GM12864 (cell line): ENCODE measurements around the gene RAB39A.
A peak's percentile ranks its signal among the peaks of the same experiment; 100 is the strongest.

ENCODE experiments used
- DNase-seq: peaks from one replicate; pipeline ENCODE4 v3.0.0-alpha.2; 2011; ENCODE audit warnings: low read depth
- H3K4me3 ChIP-seq: 2 replicates; pipeline ENCODE4 v1.5.1; 2011; ENCODE audit warnings: mild to moderate bottlenecking, low read depth, low read length, control low read depth
- CTCF ChIP-seq: IDR thresholded peaks from 2 replicates; pipeline ENCODE4 v1.5.1; 2011; ENCODE audit warnings: low read depth, mild to moderate bottlenecking, moderate library complexity, low read length, control low read depth, inconsistent platforms; ENCODE audit errors: missing control alignments

Gene RAB39A

GRCh38 chr11:107991868-107992414, 63.7 kb downstream of the RAB39A start:
- no peak for DNase-seq
- H3K4me3 ChIP-seq = no peak overlapping the region
- no peak for TF ChIP-seq CTCF

DNA sequence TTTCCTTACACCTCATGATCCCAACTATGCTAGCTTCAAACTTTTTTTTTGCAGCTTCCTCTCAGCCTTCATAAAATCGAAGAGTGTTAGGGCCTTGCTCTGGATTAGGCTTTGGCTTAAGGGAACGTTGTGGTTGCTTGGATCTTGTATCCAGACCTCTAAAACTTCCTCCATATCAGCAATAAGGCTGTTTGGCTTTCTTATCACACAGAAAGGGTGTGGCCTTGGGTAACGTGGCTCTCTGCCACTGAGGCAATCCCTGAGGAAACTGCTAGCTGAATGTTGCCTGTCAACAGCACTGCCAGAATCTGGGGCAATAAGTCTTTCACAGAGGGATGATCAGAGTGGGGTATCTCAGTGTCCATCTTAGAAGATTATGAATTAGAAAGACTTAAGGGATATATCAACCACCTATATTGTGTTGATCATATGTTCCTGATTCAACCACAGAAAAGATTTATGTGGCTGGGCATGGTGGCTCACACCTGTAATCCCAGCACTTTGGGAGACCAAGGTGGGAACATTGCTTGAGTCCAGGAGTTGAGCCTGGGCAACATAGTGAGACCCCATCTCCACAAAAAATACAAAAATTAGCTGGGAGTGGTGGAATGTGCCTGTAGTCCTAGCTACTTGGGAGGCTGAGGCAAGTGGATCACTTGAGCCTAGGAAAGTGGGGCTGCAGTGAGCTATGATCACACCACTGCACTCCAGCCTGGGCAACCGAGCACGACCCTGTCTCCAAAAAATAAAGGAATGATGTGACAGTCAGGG, 67.9 kb downstream of the RAB39A start:
- H3K4me3 ChIP-seq = no peak overlapping the region
- no peak for TF ChIP-seq CTCF
- no peak for DNase-seq

DNA sequence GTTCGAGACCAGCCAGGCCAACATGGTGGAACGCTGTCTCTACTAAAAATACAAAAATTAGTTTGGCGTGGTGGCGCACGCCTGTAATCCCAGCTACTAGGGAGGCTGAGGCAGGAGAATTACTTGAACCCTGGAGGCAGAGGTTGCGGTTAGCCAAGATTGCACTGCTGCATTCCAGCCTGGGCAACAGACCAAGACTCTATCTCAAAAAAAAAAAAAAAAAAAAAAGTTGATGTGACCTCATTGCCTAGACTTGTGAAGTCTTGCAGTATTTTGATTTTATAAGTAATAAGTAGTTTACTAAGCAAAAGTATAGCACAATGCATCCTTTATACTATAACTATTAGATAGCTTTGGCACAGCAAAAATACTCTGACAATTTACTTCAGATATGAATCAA, 70.5 kb downstream of the RAB39A start:
- no peak for DNase-seq
- no peak for TF ChIP-seq CTCF
- no peak overlapping the region for H3K4me3 ChIP-seq

DNA sequence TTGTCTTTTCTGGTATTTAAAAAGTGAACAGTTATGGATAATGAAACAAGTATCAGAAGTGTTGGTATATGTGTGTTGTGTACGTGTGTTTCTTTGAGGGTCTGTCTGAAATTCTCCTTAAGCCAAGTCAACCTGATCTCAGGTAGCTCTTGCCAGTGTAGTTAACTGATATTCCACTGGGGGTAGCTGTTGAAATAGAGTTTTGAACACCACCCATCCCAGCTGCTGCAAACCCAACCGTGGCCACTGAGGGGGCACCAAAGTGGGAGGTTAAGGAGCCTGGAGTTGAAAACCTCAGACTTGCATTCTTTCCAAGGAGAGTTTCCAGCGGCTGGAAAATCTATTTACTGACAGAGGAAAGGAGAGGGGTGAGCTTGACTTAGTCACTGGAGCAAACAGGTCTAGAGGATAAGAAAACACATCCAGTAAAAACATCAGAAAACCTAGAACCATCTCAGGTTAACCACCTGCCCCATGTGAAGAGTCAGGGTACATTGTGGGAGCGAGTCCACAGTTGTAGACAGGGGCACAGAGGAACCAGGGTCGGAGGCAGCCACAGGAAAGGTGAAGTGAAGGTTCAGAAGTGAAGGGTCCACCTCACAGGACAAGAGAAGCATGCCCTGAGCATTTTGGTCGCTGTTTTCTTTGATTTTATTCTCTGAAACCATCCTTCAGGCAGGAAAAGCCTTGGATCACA, 71.7 kb downstream of the RAB39A start:
- no peak for DNase-seq
- TF ChIP-seq CTCF = peak; percentile 78
- H3K4me3 ChIP-seq = no peak overlapping the region

DNA sequence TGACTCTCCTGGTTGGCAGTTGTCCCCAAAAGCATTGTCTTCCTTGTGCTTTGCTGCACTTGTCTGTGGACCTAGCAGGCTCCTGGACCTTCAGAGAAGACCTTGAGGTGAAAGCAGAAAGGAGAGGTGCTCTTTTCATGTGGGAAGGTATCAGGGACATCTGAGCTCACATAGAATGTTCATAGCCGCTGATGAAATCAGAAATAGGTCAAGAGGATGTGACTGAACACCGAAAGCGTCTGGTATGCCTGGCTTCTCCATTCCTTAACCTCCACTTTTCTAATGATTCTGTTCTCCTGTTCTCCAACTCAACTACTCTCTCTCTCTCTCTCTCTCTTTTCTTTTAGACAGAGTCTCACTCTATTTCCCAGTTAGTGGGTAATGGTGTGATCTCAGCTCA, 74.2 kb downstream of the RAB39A start:
- DNase-seq = no peak

GRCh38 chr11:108003623-108004022, 75.4 kb downstream of the RAB39A start:
- DNase-seq = no peak
- no peak overlapping the region for H3K4me3 ChIP-seq
- no peak for TF ChIP-seq CTCF

More for the DNA sequence above, 74.2 kb downstream of the RAB39A start:
- no peak for TF ChIP-seq CTCF
- no peak overlapping the region for H3K4me3 ChIP-seq
